Smooth muscle cell (in vitro differentiated cells): ENCODE data around the gene SP4. TPM values are rescaled to one million over a fixed set of nuclear protein-coding genes. Genes with fewer than 3 reads are reported as not detected.

Experiments used
- DNase-seq: peaks from one replicate; lab custom pipeline; 2025; ENCODE audit not compliant: unreplicated experiment; lab: John Stamatoyannopoulos, UW
- H2AFZ ChIP-seq: fragments of 200-600 bp; sonication (generic); 2 replicates; pipeline ENCODE4 v1.6.0; 2016; ENCODE audit warnings: antibody characterized with exemption, low read depth, mild to moderate bottlenecking
- H3F3A ChIP-seq: fragments of 200-600 bp; sonication (generic); 2 replicates; pipeline ENCODE4 v1.6.0; 2017; ENCODE audit warnings: antibody characterized with exemption, low read depth
- H3K27ac ChIP-seq: fragments of 200-600 bp; sonication (generic); 2 replicates; pipeline ENCODE4 v1.5.1; 2016; ENCODE audit warnings: low read depth, mild to moderate bottlenecking
- H3K27me3 ChIP-seq: fragments of 200-600 bp; sonication (generic); 2 replicates; pipeline ENCODE4 v1.6.1; 2016; ENCODE audit warnings: low read depth, mild to moderate bottlenecking
- H3K36me3 ChIP-seq: fragments of 200-600 bp; sonication (generic); 2 replicates; pipeline ENCODE4 v1.5.1; 2016; ENCODE audit warnings: low read depth
- H3K4me1 ChIP-seq: fragments of 200-600 bp; sonication (generic); 2 replicates; pipeline ENCODE4 v1.5.1; 2016; ENCODE audit warnings: low read depth
- H3K4me2 ChIP-seq: fragments of 200-600 bp; sonication (generic); 2 replicates; pipeline ENCODE4 v1.6.0; 2016; ENCODE audit warnings: mild to moderate bottlenecking
- H3K4me3 ChIP-seq: fragments of 200-600 bp; sonication (generic); 2 replicates; pipeline ENCODE4 v1.5.1; 2016; ENCODE audit warnings: mild to moderate bottlenecking
- H3K79me2 ChIP-seq: fragments of 200-600 bp; sonication (generic); 2 replicates; pipeline ENCODE4 v1.6.0; 2016; ENCODE audit warnings: low read depth, mild to moderate bottlenecking
- H3K9ac ChIP-seq: fragments of 200-600 bp; sonication (generic); 2 replicates; pipeline ENCODE4 v1.6.0; 2016; ENCODE audit warnings: low read depth
- H3K9me3 ChIP-seq: fragments of 200-600 bp; sonication (generic); replicated peaks from 2 replicates; pipeline ENCODE4 v1.5.1; 2016; ENCODE audit warnings: low read depth
- H4K20me1 ChIP-seq: fragments of 200-600 bp; sonication (generic); 2 replicates; pipeline ENCODE4 v1.6.0; 2016; ENCODE audit warnings: low read depth
- CTCF ChIP-seq: fragments of 200-600 bp; sonication (generic); IDR thresholded peaks from 2 replicates; pipeline ENCODE4 v1.5.1; 2017; ENCODE audit warnings: borderline replicate concordance, mild to moderate bottlenecking, antibody characterized with exemption; ENCODE audit not compliant: insufficient read depth, poor library complexity, severe bottlenecking
- WGBS: methylation state at CpG from one replicate; pipeline ENCODE4 v1.1.7; 2016; ENCODE audit warnings: low lambda C conversion rate; 5-methylcytosine and 5-hydroxymethylcytosine counted together
- polyA plus RNA-seq: library from polyadenylated mRNA; unstranded; fragments of >200 nt; fragmentation: Nextera tagmentation; extraction: Ambion mirVana; gene quantifications from 2 replicates; pipeline ENCODE4 v1.2.1, GENCODE V29; 2016
- total RNA-seq: library from RNA; depleted of rRNA; stranded (reverse); fragments of >200 nt; gene quantifications from 2 replicates; pipeline ENCODE4 v1.2.3, GENCODE V29; 2014

SP4 gene
- total and polyA plus RNA-seq, 2 experiments from 2014 or later = 1.6 to 5.0 TPM

- Histone ChIP-seq H3F3A (no peaks in the 10 kb centered on the region), H3K27ac (no peak overlapping the region), H2AFZ (no peak overlapping the region), H3K79me2 (no peaks in the 10 kb centered on the region), H3K9ac (no peak overlapping the region), H4K20me1 (no peaks in the 10 kb centered on the region), H3K4me2 (no peak overlapping the region), H3K27me3 (no peaks in the 10 kb centered on the region), H3K36me3 (no peaks in the 10 kb centered on the region), H3K4me3 (no peak overlapping the region), H3K4me1 (no peaks in the 10 kb centered on the region), H3K9me3 (no peaks in the 10 kb centered on the region)
- WGBS = 94% methylated on average over 2 of the region's 2 CpGs
- no peak for DNase-seq
- TF ChIP-seq CTCF = no peak
Observed at GRCh38 chr7:21486511-21486910, 58.6 kb downstream of the SP4 start.

DNA sequence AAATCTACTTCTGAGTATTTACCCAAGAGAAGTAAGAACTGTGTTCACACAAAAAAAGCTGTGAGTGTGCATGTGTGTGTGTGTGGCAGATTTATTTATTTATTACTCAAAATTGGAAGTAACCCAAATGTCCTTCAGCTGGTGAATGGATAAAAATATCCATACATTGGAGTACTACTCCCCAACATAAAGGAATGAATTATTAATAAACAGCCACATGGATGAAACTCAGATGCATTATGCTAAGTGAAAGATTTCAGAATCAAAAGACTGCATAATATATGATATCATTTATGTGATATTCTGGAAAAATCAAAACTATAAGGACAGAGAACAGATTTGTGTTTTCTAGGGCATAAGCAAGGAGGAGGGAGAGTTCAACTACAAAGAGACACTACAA, 67.8 kb downstream of the SP4 start:
- H3K4me3 ChIP-seq = no peak overlapping the region
- no peak overlapping the region for H3K27ac ChIP-seq
- H3K9me3 ChIP-seq = peaks cover 8% of the 10 kb centered on the region
- no peaks in the 10 kb centered on the region for H3K79me2 ChIP-seq
- H3K4me1 ChIP-seq = no peaks in the 10 kb centered on the region
- no peak for DNase-seq
- no peaks in the 10 kb centered on the region for H4K20me1 ChIP-seq
- no peaks in the 10 kb centered on the region for H3F3A ChIP-seq
- H3K36me3 ChIP-seq = peaks cover 11% of the 10 kb centered on the region
- no peak for TF ChIP-seq CTCF
- H3K9ac ChIP-seq = no peak overlapping the region
- no peak overlapping the region for H3K4me2 ChIP-seq
- no peak overlapping the region for H2AFZ ChIP-seq
- H3K27me3 ChIP-seq = no peaks in the 10 kb centered on the region

DNA sequence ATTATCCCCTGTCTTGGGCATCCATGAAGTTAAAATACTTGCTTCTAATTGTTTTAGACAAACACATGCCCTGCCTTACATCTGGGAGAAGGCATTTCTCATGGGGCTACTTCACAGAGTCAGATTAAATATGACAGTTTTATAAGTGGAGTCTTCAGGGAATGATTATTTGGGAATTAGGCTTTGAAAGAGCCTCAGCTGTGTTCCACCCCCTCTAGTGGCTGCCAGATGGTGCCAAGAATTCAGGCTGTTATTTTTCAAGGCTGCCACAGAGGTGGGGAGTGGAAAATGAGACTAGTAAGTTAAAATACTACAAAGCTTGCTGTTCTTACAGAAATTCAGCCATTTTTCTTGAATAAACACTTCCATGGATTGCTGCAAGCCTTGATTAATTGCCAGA, 69.2 kb downstream of the SP4 start:
- no peaks in the 10 kb centered on the region for H3K27me3 ChIP-seq
- no peak overlapping the region for H3K27ac ChIP-seq
- TF ChIP-seq CTCF = no peak
- no peaks in the 10 kb centered on the region for H4K20me1 ChIP-seq
- DNase-seq = no peak
- H3K4me2 ChIP-seq = no peak overlapping the region
- H2AFZ ChIP-seq = no peak overlapping the region
- no peaks in the 10 kb centered on the region for H3K79me2 ChIP-seq
- H3K4me1 ChIP-seq = no peaks in the 10 kb centered on the region
- peaks cover 11% of the 10 kb centered on the region for H3K36me3 ChIP-seq
- no peak overlapping the region for H3K4me3 ChIP-seq
- H3F3A ChIP-seq = no peaks in the 10 kb centered on the region
- peaks cover 8% of the 10 kb centered on the region for H3K9me3 ChIP-seq
- no peak overlapping the region for H3K9ac ChIP-seq

DNA sequence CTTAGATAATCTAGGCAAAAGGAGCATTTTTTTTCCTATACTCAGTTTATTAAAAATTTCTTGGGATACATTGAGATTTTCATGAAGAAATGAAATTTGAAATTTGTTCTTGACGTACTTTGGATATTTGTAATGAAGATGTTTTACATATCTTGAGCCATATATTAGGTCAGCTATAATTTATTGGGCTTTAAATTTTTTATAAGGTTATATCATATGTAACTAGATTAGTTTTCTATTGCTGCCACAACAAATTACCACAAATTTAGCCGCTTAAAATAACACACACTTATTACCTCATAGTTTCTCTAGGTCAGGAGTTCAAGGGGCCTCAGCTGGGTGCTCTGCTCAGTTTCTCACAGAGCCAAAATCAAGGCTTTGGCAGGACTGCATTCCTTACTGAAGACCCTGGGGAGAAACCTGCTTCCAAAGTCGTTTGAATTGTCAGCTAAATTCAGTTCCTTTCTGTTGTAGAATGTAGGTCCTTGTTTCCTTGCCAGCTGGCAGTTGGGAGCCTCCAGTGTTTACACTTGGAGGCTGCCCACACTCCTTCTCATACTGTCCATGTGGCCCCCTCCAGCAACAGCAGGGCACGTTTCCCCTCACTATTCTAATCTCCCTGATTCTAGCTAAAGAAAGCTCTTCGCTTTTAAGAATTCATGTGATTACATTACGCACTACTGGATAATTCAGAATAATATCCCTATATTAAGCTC, 72.4 kb downstream of the SP4 start:
- TF ChIP-seq CTCF = no peak
- WGBS = 85% methylated on average over 6 of the region's 6 CpGs
- no peaks in the 10 kb centered on the region for H4K20me1 ChIP-seq
- DNase-seq = no peak
- no peak overlapping the region for H3K4me3 ChIP-seq
- no peak overlapping the region for H3K9ac ChIP-seq
- no peaks in the 10 kb centered on the region for H3K9me3 ChIP-seq
- H3K27me3 ChIP-seq = no peaks in the 10 kb centered on the region
- peaks cover 3% of the 10 kb centered on the region for H3K36me3 ChIP-seq
- H3K4me2 ChIP-seq = no peak overlapping the region
- no peaks in the 10 kb centered on the region for H3F3A ChIP-seq
- no peak overlapping the region for H3K27ac ChIP-seq
- H2AFZ ChIP-seq = no peak overlapping the region
- no peaks in the 10 kb centered on the region for H3K79me2 ChIP-seq
- H3K4me1 ChIP-seq = no peaks in the 10 kb centered on the region
